ENCODE data around the gene INSYN2B.

DNA sequence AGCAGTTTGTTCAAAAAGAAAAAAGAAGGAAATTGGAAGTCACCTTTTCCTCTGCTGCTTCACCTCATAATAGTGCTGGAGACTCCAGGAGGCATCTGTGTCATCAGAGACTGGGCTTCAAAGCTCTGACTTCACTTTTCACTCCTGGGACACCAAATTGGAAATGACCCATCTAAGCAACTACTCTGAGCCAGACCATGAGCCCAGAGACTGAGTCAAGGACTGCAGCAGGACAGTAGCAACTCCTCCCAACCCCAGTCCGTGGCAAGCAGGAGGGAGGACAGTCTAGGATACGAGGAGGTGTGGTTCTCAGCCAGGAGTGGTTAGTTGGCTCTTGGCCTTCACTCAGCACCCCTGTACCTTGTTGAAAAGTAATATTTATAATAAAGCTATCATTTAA, 131.5 kb downstream of the INSYN2B start:
- TF ChIP-seq ZNF274 (IDR thresholded peaks at IDR 0.05; ENCODE audit: low read depth, low read length), result no peak
- TF ChIP-seq SUZ12 (IDR thresholded peaks at IDR 0.05; ENCODE audit: extremely low read depth, insufficient read depth, insufficient read length), result no peak

Measured in NT2/D1 (cell line).